NCI-H146 treated with DMSO at 0.1 percent for 48 hours (cell line): ENCODE results near the gene UBE2C.
A peak's percentile ranks its signal among the peaks of the same experiment; 100 is the strongest.

Experiments used
- DNase-seq: peaks from one replicate; lab custom pipeline; 2025; ENCODE audit not compliant: unreplicated experiment; lab: John Stamatoyannopoulos, UW

Gene UBE2C

DNA sequence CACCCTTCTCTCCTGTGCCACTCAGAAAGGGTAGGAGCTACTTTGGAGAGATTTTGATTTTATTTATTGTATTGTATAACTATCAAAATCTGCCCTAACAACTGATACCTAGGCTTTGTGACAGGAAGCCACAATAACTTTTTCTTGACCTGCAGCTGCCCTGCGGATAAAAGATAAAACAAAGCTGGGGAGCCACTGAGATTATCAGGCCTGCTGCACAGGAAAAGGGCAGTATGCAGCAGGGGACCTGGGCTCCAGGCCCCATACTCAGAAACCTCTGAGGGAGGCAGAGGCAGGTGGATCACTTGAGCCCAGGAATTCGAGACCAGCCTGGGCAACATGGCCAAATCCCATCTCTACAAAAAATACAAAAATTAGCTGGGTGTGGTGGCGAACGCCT lies 20.2 kb downstream of the UBE2C start:
- DNase-seq: no peak

DNA sequence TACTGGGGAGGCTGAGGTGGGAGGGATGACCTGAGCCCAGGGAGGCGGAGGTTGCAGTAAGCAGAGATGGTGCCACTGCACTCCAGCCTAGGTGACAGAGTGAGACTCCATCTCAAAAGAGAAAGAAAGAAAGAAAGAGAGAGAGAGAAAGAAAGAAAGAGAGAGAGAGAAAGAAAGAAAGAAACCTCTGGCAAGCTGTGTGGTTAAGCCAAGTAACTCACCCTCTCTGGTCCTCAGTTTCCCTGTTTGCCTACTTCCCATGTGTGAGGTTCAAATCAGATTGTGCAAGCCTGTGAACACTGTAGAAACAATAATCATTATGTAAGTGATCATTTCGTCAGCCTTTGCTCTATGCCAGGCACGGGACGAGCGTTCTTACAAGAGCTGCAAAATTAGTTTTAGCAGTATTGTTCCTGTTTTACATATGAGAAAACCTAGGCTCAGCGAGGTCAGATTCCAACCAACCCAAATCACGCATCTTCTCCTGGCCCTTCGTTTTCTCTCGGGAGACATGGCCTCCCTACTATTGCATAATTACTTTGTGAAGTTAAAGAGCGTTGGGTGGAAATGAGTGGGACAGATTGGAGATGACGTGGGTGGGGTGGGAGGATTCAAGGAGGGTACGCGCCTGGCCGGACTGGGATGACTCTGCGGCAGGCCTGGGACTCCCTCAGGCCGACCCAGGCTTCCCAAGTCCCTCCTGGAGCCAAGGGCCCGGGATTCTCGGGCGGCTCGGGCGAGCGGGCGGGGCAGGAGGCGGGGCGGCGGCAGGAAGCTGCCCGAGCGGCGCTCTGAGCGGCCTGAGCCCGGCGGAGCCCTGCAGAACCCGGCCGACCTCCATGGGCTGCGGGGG lies 20.8 kb downstream of the UBE2C start, which contains the start of gene SNX21:
Gene SNX21, plus strand, starts transcription at position 770 of the 853 bp plus-strand sequence. CDS start 121 bp downstream, outside the sequence.
- DNase-seq: peak; percentile 66

DNA sequence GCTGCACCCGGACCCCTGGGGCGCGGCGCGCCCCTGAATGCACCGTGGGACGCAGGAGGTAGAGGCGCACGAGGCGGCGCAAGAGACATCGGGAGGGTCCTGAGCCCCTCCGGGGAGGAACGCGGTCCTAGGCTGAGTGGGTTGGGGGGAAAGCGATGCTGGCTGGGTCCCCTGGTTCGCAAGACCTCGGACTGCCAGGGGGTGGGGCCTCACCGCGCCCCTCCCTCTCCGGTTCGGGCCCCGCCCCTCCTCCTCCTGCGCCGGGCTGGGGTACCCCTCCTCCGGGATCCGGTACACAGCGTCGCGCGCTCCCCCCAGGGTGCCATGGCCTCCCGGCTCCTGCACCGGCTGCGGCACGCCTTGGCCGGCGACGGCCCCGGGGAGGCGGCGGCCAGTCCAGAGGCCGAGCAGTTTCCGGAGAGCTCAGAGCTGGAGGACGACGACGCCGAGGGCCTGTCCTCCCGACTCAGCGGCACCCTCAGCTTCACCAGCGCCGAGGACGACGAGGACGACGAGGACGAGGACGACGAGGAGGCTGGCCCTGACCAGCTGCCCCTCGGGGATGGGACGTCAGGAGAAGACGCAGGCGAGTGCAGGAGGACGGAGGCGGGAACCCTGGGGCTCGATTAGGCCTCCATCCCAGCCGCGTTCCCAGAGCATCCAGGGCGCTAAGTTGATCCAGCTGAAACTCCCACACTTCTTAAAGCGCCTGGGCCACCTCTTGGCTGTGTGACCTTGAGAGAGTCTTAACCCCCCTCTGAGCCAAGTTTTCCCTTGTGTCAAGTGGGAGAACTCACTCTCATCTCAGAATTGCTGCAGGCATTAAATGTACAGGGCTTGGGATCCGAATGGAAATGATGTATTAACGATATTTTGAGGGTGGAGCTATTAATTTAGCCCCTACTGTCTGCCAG lies 21.7 kb downstream of the UBE2C start:
- peak; percentile 66 for DNase-seq

DNA sequence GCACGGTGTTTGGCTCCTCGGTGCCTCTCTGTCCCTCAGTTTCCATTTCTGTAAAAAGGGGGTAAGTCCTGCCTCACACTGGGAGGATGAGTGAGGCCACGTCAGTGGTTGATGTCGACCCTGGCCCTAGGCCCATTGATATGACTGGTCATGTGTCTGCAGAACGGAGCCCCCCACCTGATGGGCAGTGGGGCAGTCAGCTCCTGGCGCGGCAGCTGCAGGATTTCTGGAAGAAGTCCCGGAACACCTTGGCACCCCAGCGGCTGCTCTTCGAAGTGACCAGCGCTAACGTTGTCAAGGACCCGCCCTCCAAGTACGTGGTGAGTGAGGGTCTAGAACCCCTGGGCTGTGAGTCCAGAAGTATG lies 22.3 kb downstream of the UBE2C start:
- no peak for DNase-seq

DNA sequence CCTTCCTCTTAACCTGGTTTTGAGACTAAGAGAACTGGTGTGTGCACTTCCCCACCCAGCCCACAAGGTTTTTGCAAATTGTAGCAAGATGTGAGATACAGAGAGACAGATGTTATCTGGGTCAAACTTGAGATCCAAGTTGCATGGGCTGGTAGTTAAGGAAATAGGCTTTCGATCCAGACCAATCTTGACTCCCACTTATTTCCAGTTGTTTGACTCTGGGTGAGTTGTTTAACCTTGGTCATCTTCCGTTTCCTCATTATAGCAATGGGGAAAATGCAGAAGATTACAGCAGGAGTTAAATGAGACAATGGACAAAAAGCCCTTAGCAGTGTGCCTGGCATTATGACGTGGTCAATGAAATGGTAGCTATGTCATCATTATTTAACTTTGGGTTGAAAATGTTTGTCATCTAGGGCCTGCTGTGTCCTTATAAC lies 22.9 kb downstream of the UBE2C start:
- no peak for DNase-seq

DNA sequence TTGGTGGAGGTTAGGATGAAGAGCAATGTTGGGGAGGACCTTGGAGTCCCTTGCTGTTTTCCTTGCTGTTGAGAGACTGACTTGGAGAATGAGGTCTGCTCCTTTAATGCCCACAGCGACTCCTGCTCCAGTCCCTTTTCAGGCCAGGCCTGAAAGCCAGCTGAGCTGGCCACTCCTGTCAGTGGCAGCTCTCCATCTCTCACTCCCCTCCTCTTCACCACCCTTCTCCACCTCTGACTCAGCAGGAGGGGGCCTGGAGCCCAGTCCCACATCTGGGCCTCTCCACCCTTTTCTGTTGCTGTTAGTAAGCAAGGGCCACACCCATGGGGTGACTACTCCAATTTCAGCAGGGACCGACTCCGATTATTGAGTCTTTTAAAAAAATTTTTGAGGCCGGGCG lies 23.4 kb downstream of the UBE2C start:
- no peak for DNase-seq

DNA sequence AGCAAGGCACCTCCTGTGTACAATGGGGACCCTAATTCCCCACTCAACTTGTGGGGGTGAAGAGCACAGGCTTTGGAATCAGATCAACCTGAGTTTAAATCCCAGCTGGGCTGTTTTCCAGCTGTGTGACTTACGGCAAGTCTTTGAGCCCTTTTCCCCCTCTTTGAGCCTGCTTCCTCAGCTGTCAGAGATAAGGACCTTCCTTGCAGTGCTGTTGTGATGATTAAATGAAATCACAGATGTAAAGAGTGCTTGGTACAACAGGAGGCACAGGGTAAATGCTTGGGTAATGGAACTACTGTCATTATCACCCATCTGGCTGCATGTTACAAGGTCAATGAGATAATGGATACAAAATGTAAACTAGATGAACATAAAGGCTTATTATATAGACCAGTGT lies 24.4 kb downstream of the UBE2C start:
- no peak for DNase-seq

DNA sequence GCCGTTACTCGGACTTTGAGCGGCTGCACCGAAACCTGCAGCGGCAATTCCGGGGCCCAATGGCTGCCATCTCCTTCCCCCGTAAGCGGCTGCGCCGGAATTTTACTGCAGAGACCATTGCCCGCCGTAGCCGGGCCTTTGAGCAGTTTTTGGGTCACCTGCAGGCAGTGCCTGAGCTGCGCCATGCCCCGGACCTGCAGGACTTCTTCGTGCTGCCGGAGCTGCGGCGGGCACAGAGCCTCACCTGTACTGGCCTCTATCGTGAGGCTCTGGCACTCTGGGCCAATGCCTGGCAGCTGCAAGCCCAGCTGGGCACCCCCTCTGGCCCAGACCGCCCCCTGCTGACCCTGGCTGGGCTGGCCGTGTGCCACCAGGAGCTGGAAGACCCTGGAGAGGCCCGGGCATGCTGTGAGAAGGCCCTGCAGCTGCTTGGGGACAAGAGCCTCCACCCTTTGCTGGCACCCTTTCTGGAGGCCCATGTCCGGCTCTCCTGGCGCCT lies 28.3 kb downstream of the UBE2C start:
- DNase-seq: no peak

DNA sequence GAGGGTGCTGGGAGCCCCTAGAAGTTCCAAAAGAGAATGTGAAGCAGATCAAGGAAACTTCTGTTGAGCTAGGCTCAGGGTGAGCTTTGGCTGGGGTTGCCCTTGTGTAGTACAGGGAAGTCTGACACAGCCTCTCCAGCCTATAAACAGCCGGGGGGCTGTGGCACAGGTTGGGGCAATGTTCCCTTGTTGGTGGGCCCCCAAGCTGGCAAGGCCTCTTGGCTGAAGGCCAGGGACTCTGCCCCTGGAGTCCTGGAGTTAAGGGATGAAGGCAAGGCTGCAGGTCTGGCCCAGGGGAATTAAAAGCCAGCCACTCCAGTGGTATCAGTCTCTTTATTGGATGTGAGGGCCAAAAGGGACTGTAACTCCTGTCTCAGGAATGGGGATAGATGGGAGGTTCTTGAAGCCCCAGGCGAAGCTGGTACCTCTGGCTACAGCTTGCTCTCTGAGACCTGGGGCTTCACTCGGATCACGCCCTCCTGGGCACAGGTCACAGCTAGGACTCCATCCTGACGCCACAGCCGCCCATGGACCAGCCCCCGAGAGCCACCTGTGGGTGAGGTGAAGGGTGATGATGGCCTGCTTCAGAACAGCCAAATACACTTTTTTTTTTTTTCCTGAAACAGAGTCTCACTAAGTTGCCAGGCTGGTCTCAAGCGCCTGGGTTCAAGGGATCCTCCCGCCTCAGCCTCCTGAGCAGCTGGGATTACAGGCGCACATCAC lies 29.1 kb downstream of the UBE2C start:
- no peak for DNase-seq

DNA sequence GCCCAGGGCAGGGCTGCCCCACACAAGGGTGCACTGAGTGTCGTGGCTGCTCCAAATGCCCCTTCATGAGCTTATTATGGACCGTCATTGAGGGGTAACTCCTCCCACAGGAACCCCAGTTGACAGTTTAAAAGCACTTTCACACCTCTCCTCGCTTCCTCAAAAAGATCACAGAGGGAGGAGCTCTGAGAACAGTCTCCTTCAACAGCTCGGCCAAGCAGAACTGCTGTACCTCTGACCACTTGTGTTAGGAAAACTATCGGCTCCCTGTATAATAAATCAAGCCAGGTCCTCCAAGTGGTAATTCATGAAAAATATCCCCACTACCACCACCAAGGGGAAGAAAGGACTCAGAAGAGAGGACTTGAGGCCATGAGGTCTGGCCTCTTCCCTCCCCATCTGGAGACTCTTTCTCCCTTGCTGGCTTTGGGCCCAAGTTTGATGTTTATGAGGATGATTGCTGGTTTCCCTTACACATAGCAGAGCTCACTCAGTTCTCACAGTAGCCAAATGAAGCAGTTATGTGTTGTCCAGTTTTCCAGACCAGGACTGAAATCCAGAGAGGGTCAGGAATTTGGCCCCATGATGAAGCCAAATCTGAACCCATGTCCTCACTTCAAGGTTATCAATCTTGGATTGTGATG lies 29.8 kb downstream of the UBE2C start:
- no peak for DNase-seq

DNA sequence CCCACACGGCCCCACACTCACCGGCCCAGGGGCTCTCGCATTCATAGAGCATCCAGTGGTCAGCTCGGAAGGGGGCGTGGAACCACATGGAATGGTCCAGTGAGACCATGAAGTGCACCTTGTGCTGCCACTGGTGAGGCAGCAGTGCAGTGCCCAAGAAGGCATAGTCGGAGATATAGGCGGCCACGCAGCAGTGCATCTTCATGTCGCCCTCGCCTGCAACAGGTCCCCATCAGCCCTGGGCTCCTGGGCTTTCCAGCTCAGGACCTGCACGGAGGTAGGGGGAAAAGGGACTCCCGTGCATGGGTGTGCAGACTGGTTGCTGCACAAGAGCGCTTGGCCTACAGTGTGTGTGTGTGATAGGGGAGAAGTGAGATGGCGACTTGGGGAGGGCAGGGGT lies 31.1 kb downstream of the UBE2C start:
- DNase-seq: no peak

DNA sequence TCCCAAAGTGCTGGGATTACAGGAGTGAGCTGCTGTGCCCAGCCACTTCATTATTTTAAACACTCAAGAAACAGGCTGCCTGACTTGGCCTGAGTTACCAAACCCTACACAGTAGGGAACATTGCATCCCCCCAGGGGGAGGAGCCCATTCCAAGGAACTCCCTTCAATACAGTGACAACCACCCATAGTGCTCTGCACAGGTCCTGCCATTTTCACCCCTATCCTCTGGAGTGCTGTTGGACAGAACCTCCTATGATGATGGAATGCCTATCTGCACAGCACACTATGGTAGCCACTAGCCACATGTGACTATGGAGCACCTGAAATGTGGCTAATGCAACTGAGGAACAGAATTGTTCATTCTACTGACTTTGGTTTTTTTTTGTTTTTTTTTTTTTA lies 33.0 kb downstream of the UBE2C start:
- DNase-seq: no peak

DNA sequence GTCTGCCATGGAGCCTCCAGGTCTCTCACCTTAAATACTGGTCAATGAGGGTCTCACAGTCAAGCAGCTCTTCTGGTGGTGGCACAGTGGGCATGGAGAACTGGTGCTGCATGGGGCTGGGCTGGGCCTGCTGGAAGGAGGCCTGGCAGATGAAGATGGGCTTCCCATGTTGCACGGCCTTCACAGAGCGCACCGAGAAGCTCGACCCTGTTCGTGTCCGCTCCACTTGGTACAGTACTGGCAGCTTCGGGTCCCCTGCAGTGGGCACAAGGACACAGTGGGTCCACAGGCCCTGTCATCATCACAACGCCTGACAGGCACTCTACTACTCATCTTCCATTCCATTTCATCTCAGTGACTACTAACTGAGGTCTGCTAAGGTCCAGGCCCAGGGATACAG lies 36.0 kb downstream of the UBE2C start:
- DNase-seq: no peak

DNA sequence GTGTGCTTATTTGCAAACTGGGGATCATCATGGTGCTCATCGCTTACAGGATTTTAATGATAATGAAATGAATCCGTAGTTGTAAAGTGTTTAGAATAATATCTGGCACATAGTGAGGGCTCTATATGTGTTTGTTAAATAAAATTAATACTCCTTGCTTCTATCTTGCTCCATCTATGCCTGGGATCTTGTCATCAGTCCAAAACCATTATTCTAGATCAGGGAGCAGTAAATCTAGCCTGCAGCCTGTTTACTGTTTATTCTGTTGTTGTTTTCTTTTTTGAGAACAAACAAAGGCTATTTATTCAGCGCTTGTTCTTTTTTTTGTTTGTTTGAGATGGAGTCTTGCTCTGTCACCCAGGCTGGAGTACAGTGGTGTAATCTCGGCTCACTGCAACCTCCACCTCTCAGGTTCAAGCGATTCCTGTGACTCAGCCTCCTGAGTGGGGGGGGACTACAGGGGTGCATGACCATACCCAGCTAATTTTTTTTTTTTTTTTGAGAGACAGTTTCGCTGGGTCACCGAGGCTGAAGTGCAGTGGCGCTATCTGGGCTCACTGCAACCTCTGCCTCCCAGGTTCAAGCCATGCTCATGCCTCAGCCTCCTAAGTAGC lies 36.6 kb downstream of the UBE2C start:
- DNase-seq: no peak

DNA sequence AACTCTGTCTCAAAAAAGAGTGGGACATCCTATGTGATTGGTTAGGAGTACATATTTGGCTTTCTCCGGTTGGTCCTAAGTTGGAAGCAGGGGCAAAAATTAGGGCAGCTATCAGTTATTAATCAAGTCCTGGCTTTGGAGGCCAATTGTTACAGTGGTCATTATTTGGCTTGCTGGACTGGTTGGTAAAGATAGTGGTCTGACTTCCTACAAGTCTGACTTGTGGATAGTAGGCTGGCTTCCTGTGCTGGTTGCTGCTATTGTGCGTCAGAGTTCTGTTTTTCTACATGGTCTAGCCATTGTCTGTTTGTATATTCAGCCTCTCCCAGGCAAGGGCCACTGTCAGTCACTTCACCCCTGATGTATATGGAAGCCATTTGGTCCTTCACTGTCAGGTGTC lies 37.8 kb downstream of the UBE2C start:
- no peak for DNase-seq

DNA sequence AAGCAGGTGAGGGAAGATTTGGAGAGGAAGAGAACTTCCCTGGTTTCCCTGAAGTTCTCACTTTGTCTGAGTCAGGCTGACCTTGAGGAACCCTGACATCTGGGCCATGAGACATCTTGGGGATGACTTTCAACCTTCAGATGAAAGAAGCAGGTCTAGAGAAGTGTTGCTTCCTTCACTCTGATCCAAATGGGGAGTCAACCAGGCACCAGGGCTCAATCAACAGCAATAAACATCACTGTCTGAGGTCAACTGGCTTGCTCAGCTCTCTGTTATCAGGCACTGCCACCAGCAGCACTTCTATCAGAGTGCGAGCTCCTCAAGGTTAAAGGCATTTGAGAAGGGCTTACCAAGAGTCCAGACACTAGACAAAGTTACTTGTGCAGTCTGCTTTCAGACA lies 38.5 kb downstream of the UBE2C start:
- no peak for DNase-seq

DNA sequence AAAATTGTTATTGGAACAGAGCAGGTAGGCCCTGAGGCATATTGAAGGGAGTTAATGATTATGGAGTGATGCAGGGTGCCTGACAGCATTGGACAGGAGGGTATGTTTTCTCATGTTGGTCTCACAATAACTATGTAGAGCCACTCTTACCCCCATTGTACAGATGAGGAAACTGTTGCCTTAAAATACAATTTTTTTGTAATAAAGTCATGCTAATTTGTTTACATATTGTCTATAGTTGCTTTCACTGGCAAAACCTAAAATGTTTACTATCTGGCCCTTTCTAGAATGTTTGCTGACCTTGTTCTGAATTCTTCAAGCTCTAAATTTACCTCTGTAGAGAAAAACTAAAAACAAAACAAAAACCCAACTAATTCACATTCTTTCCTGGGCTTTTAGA lies 39.1 kb downstream of the UBE2C start:
- no peak for DNase-seq

DNA sequence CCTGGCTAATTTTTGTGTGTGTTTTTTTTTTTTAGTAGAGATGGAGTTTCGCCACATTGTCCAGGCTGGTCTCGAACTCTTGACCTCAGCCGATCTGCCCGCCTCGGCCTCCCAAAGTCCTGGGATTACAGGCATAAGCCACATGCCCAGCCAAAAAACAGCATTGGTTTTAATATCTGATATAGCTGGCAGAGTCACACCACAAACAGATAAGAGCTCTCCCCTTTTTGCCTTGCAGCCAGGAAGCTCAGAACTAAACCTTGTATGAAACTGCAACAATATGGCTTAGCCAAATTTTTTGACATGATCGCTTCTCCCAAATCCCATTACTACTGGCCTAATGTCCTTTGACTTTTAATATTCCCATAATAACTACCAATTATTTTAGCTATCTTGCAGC lies 39.9 kb downstream of the UBE2C start:
- no peak for DNase-seq

DNA sequence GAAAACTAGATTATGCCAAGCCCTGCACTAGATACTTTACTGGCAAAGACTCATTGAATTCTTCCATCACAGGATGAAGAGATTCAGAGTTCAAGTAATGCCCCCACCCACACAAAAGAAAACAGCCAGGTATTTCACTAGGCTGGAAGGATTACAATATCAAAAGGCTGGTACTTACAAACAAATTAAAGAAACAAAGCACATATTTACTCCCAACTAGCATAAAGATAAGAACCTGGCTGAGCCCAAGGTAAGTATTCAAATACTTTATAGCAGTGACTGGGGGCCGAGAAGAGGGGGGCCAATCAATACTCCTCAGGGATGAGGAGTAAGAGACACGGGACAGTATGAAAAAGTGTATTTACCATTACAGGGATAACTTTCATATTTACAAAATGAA lies 41.0 kb downstream of the UBE2C start:
- no peak for DNase-seq
